GM19043 (cell line): ENCODE results near the gene ABCB6.

Experiments
- ATAC-seq: cut with Tn5 transposase; IDR thresholded peaks from one replicate; pipeline ENCODE4 v1.9.1; 2021; ENCODE audit warnings: low read depth; ENCODE audit not compliant: unreplicated experiment

The ABCB6 gene

GRCh38 chr2:219246559-219246958 is 27.8 kb upstream of the ABCB6 start:
- ATAC-seq: no peak

GRCh38 chr2:219245899-219246230 is 27.1 kb upstream of the ABCB6 start:
- ATAC-seq: no peak

- peak; percentile 58 for ATAC-seq
Observed at GRCh38 chr2:219245148-219245898, 26.6 kb upstream of the ABCB6 start, which contains the start of the genes GLB1L and STK16. TSS of gene GLB1L (minus strand) at chr2:219245444. CDS start at chr2:219243573, 1,871 bp downstream. TSS of gene STK16 (plus strand) at chr2:219245479. CDS start at chr2:219246000, 521 bp downstream.

DNA sequence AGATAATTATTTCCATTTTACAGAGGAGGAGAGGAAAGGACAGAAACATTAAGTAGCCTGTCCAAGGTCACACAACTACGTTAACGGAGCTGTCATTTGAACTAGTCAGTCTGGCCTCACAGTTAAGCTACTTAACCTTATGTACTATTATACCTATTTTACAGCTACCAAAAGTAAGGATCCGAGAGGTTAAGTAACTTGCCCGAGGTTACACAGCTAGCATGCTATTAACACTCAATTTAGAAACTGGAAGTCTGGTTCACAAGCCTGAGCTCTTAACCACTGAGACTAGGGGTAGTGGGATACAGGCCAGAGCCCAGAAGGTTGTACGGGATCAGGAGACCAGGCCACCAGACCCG is 26.0 kb upstream of the ABCB6 start:
- ATAC-seq: no peak

DNA sequence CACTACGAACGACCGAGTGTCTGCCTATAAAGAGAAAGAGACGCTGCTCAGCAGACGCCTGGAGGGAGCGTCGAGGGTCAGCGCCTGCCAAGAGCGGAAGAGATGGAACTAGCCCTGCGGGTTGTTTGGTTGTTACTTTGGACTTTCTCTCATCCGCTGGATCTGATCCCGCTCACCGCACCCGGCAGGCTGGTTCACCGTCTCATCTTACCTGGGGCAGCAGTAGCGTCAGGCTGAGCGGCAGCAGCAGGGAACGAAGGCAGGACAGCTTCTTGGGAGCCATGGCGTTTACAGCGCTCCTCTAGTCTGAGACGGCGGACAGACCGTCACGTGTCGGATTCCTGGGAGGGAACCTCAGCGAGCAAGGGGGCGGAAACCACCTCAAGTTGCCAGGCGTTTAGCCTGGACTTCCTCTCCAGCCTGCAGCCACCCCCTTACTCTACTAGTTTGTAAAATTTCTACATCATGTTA is 24.6 kb upstream of the ABCB6 start:
- no peak for ATAC-seq

- no peak for ATAC-seq
Observed at GRCh38 chr2:219234331-219234730, 15.6 kb upstream of the ABCB6 start.

GRCh38 chr2:219230059-219230540 is 11.3 kb upstream of the ABCB6 start:
- no peak for ATAC-seq

DNA sequence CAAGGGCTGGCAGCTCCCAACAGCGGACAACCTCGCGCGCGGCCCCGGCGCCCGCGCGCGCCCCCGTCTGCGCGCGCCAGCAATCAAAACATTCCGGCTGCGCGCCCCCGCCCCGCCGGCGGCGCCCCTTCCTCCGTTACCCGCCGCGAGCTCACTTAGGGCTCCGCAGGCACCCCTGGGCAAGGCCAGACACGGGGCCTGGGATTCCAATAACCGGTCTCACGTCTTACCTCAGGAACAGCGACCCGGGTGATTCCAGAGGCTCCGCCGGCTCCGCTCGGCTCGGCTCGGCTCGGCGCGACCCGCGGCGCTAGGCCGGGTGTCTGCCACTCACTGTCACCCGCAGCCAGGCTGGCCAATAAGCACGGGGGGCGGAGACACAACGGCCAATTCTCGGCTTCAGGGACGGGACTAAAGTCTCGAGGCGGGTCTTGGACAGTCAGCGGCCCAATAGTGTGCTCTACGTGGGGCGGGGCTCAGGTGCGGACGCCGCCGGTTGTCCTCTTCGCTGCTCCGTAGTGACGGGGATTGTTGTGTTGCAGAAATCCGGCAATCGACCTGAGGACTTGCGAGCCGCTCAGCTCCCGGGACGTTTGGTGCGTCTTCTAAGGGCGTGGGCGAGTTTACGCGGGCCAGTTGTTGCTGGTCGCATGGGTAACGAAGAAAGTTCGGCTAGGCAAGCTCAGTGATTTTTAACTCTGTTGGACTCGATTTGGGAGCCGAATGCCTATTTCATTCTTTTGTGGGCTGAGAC is 10.7 kb upstream of the ABCB6 start, which contains the start of the genes ANKZF1 and ATG9A:
ANKZF1 (plus strand) TSS at position 502 of the 754 bp plus-strand sequence. CDS start 452 bp downstream, outside the sequence.
ATG9A (minus strand) TSS at position 332 of the 754 bp plus-strand sequence. CDS start 1,612 bp downstream, outside the sequence.
- ATAC-seq: peak; percentile 95

DNA sequence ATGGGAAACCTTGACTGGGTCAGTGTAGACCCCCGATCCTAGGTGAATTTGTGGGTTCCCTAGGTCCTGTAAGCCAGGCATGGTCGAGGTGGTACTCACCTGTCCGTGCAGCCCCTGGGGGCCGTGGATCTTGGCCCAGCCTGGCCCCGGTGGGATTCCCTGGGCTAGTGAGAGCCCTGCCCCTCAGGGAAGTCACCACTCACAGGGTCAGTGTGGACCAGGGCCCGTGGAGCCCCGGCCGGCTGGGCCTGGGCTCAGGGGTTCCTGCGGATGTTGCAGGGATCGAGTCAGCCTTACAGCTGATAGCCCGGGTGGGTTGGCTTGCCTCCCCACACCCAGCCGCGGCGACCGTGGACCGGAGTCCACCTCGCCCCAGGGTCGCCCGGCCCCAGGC is 10.2 kb upstream of the ABCB6 start:
- ATAC-seq: peak; percentile 5

DNA sequence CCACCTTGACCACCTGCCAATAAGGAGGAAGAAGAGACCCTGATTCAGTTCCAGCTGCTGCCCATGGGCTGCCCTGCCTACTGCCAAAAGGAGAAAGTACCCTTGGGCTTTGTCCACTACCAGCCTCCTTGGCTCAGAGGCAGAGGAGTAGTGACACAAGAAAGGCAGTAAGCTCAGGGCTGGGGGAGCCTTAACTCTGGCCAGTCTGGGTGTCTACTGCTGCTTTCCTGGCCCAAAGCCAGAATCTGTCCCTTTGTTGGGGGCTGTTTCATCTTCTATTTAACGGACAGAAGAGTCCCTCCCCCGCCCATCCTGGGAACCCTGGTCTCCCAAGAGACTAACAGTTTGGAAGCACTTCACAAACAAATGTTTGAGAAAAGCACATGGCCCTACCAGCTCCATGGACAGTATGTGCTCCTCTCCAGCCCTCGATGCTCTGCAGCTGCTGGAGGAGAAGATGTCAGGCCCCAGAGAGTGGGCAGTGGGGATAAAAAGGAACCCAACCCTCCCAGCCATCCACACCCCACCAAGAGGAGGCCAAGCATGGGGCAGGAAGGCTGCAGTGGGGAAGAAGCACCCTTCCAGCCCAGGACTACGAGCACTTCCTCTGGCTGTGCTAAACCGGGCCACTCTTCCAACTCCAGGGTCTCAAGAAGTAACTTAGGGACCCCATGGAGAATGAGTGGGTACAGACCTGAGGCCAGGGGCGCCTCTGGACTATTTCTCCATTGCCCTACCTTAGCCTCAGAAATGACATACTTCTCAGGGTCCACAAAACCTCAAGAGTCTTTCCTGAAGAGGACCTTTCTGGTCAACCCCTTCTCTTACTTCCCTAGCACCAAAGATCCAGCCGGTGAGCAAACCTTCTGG is 9.5 kb upstream of the ABCB6 start:
- ATAC-seq: no peak

GRCh38 chr2:219225350-219225749 is 6.6 kb upstream of the ABCB6 start:
- ATAC-seq: no peak

GRCh38 chr2:219223831-219224610 is 5.3 kb upstream of the ABCB6 start:
- no peak for ATAC-seq

GRCh38 chr2:219221957-219222518 is 3.3 kb upstream of the ABCB6 start:
- ATAC-seq: no peak

GRCh38 chr2:219220652-219221402 is 2.1 kb upstream of the ABCB6 start:
- ATAC-seq: no peak

DNA sequence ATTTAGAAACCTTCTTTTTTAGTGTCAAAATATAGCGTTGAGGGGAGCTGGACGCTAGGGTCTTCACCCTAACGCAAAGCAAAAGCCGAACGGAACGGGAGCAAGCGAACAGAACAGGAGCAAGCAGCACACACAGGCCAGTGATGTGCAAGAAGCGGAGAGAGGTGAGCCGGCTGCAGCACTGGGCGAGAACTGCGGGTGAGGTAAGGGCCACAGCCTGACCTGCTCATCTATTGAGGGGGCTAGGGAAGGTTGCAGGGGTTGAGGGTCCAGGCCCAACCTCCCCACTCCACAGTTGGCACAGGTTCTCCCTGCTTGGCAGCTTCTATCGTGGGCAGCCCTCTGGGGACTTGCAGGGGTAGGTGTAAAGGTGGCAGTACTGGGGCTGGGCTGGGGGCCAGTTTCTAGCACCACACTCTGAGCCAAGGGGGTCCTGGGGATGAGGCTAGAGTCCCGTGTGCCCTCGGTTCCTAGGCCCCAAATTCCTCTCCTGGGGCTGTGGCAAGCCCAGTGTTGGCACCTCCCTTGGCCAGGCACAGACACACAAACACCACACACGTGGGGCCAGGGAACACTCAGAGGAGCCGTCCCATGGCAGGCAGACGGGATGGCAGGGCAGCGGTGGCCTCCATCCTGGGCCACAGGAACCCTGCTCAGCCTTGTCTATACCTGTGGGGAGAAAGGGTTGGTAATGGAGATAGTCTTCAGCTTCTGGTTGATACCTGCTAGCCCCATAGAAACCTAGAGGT is 1.2 kb upstream of the ABCB6 start:
- ATAC-seq: no peak

DNA sequence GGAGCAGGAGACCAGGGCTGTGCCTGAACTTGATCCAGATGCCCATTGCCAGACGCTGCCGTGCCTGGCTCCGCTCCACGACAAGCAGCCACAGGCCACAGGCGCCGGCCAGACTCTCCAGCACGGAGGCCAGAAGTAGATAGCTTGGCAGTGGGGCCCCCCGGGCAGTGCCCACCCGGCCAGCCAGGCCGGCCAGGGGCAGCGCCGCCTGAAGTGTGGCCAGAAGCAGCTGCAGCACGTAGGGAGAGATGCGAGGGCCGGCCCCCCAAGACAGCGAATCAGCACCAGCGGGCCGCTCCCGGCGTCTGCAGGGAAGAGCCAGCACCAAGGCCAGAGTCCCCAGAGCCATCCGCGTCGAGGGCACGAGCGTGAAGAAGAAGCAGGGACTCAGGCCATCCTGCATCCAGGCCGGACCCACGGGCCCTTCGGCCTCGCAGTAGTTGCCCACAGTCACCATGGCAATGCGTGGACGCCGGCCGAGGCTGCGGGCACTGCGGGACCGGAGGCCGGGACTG is 484 bp downstream of the ABCB6 start:
- ATAC-seq: peak; percentile 17

DNA sequence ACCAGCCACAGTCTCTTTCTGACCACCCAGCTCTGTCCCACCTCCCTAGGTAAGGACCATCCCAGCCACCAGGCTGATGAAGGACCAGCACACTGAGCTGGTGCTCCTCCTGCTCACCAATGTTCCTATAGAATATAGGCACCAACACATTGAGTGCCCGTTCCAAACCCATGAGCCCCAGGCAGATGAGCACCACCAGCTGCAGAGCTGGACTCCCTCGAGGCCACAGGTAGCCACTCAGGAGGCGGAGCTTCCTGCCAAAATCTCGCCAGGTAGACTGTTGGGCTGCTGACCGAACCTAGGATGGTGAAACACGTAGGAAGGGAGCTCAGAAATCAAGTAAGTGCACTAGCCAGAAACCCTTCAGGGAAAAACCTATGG is 2.2 kb downstream of the ABCB6 start:
- ATAC-seq: no peak
